Tibial nerve (tissue), 4 donors: ENCODE data around the gene OGFOD3. TPM values are rescaled to one million over a fixed set of nuclear protein-coding genes. Genes with fewer than 3 reads are reported as not detected.

Source experiments
- DNase-seq, 2 donors: peaks; one replicate each; pipeline ENCODE4 v3.0.0-alpha.2; 2019; ENCODE audit warnings: low spot score in 2 of 2
- H3K27ac ChIP-seq, 4 donors: fragments of 200-600 bp; sonication (generic) in 3 of 4; one replicate each; pipeline ENCODE4 v1.5.1; 2017 to 2019; ENCODE audit warnings: mild to moderate bottlenecking in 1 of 4
- H3K27me3 ChIP-seq, 2 donors: fragments of 200-600 bp; sonication (generic) in 1 of 2; one replicate each; pipeline versions ENCODE4 v1.5.1 to v1.6.0; 2017 to 2019
- H3K36me3 ChIP-seq, 3 donors: fragments of 200-600 bp; sonication (generic); one replicate each; pipeline ENCODE4 v1.5.1; 2018 to 2019
- H3K4me1 ChIP-seq, 4 donors: fragments of 200-600 bp; sonication (generic) in 3 of 4; one replicate each; pipeline ENCODE4 v1.5.1; 2017 to 2019
- H3K4me3 ChIP-seq, 4 donors: fragments of 200-600 bp; sonication (generic) in 3 of 4; one replicate each; pipeline ENCODE4 v1.5.1; 2017 to 2019; ENCODE audit warnings: mild to moderate bottlenecking in 1 of 4, moderate library complexity in 1 of 4
- H3K9me3 ChIP-seq, 4 donors: fragments of 200-600 bp; sonication (generic) in 3 of 4; one replicate each; pipeline ENCODE4 v1.5.1; 2017 to 2019
- CTCF ChIP-seq, 5 experiments: fragments of 200-600 bp in 3 of 5; fragments of 450-650 bp in 2 of 5; sonication (generic) in 3 of 5; IDR thresholded peaks; one replicate each; pipeline ENCODE4 v1.5.1; 2016 to 2019; ENCODE audit warnings: antibody characterized with exemption in 5 of 5, mild to moderate bottlenecking in 3 of 5, moderate library complexity in 2 of 5
- EP300 ChIP-seq, 2 donors: sonication (generic); formaldehyde crosslinking; IDR thresholded peaks; one replicate each; pipeline ENCODE4 v1.6.1; 2017; ENCODE audit warnings: antibody characterized with exemption in 2 of 2, mild to moderate bottlenecking in 1 of 2
- POLR2A ChIP-seq, 2 donors: fragments of 450-650 bp; IDR thresholded peaks; one replicate each; pipeline ENCODE4 v1.6.1; 2017; ENCODE audit warnings: antibody characterized with exemption in 2 of 2, mild to moderate bottlenecking in 2 of 2, moderate library complexity in 2 of 2
- WGBS, 2 donors: methylation state at CpG; one replicate each; pipeline ENCODE4 v1.1.5; 2018; 5-methylcytosine and 5-hydroxymethylcytosine counted together
- total RNA-seq, 4 donors: library from RNA; depleted of rRNA; stranded (reverse); fragments of >200 nt; gene quantifications; one replicate each; pipeline ENCODE4 v1.1.0, GENCODE V29; 2016

The OGFOD3 gene
- total RNA-seq, 4 donors from 2014 or later = 23.7 to 51.6 (median 40.7) TPM

DNA sequence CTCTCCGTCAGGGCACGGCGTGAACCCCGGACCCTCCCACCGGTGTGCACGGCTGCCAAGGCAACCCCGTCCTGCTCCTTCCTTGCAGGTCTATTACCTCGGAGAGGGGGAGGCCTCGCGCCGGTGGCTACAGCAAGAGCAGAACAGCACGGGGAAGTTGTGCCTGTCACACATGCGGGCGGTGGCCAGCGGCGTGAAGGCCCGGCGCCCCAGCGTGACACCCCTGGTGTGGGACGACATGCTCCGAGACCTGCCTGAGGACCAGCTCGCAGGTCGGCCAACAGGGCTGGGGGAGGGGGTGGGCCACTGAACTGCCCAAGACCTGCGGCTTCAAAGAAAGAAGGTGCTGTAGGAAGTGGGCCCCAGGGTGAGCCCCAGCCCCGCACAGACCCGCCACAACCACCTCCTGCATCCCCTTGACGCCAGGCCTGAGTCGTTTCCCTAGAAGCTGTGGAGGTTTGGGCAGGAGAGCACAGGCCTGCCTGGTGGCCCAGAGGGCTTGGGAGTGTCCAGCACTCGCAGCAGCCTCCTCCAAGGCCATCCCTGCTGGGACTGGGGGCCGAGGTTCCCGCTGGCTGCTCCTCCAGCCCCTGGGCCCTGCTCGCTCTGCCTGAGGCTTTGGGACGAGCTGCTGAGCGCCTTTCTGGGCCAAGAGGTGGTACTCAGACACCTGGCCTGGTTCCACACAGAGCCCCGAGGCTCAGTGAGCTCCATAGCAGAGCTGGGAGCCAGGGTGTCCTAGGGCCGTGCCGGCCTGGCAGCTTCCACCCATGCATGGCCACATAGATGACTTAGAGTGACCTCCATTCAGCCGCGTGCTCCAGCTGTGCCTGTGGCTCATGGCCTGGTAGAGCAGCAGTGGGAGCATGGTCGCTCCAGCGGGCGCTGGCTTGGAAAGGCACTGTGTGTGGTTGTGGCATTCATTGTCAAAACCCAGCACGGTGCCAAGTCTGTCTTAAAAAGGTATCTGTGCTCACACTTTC lies 17.5 kb upstream of the OGFOD3 start:
- Histone ChIP-seq H3K36me3 (peaks cover 0 to 88% (median 10%) of the 10 kb centered on the region in 3 donors), H3K27me3 (no peaks in the 10 kb centered on the region), H3K27ac (no peak overlapping the region), H3K9me3 (no peaks in the 10 kb centered on the region), H3K4me1 (peaks cover 0 to 6% (median 3%) of the 10 kb centered on the region in 4 donors), H3K4me3 (no peak overlapping the region)
- WGBS, 2 donors = 87% methylated on average over 17 to 32 of the region's 43 CpGs
- DNase-seq = no peak
- TF ChIP-seq POLR2A (IDR thresholded peaks at IDR 0.05) = no peak

DNA sequence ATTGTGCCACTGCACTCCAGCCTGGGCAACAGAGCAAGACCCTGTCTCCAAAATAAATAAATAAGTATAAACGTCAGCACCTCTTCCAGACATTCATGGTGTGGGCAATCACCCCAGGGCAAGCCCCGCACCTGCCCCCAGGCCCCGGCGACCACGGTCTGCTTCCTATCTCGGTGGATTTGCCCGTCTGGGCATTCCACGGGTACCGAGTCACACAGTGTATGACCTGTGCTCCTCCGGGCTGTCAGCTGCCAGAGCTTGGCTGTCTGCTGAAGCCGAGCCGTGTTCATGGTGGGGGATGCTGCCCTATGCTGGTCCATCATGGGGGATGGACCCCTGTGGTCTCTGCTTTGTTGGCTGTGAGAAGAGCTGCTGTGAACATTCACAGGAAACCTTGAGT lies 16.7 kb upstream of the OGFOD3 start:
- Histone ChIP-seq H3K27ac (no peak overlapping the region), H3K4me1 (peaks cover 0 to 4% (median 0%) of the 10 kb centered on the region in 4 donors), H3K27me3 (no peaks in the 10 kb centered on the region), H3K4me3 (no peak overlapping the region), H3K36me3 (peaks cover 0 to 86% (median 10%) of the 10 kb centered on the region in 3 donors), H3K9me3 (no peaks in the 10 kb centered on the region)
- TF ChIP-seq POLR2A (IDR thresholded peaks at IDR 0.05) = no peak
- TF ChIP-seq CTCF (IDR thresholded peaks at IDR 0.05) = no peak
- no peak for TF ChIP-seq EP300 (IDR thresholded peaks at IDR 0.05)
- no peak for DNase-seq
- WGBS, 2 donors = 84% methylated on average over 11 to 12 of the region's 12 CpGs

DNA sequence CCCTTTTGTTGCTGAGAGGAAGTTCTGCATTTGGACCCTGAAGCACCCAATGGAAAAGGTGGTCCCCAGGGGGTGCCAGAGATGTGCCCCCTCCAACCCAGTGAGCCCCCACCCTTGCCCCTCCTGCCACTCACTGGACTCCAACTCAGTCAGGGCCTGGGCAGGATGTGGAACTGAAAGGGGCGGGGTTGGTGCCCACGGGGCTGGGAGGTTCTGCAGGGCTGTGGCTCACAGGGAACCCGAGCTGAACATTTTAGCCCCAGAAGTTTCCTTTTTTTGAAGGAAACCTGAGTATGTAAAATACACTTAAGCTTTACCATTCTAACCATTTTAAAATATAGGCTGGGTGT lies 15.8 kb upstream of the OGFOD3 start:
- no peaks in the 10 kb centered on the region for H3K4me1 ChIP-seq
- DNase-seq = no peak
- H3K36me3 ChIP-seq = peaks cover 0 to 86% (median 10%) of the 10 kb centered on the region in 3 donors
- no peak overlapping the region for H3K27ac ChIP-seq
- no peak for TF ChIP-seq POLR2A (IDR thresholded peaks at IDR 0.05)
- TF ChIP-seq CTCF (IDR thresholded peaks at IDR 0.05) = no peak
- no peak for TF ChIP-seq EP300 (IDR thresholded peaks at IDR 0.05)
- H3K27me3 ChIP-seq = no peaks in the 10 kb centered on the region
- no peaks in the 10 kb centered on the region for H3K9me3 ChIP-seq
- no peak overlapping the region for H3K4me3 ChIP-seq
- 62 to 63% methylated on average over 3 of the region's 3 CpGs for WGBS, 2 donors

DNA sequence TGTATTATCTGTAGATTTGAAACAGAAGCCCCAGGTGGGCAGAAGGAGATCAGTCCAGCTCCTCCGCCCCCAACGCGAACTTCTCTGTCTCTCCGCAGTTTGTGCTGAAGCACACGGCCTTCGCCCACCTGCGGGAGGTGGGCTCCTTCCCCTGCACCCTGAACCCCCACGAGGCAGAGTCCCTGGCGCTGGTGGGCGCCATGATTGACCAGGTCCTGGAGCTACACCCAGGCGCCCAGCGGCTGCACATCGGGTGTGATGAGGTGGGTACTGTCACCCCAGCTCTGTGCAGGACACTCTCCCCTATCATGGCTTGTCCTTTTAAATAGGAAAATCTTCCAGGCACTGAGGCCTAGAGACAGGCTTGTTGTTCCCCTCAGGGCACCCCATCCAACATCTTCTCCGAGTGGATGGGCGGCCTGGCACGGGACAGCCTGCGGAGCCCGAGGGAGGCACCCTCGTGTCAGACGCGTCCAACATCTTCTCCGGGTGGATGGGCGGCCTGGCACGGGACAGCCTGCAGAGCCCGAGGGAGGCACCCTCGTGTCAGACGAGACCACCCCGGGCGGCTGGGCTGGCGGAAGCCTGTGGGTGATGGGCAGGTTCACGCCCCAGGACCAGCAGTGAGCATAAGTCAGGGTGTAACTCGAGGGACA lies 15.3 kb upstream of the OGFOD3 start:
- no peak overlapping the region for H3K27ac ChIP-seq
- H3K4me3 ChIP-seq = no peak overlapping the region
- DNase-seq = no peak
- no peaks in the 10 kb centered on the region for H3K9me3 ChIP-seq
- H3K27me3 ChIP-seq = no peaks in the 10 kb centered on the region
- no peaks in the 10 kb centered on the region for H3K4me1 ChIP-seq
- 87 to 96% methylated on average over 18 to 23 of the region's 32 CpGs for WGBS, 2 donors
- TF ChIP-seq CTCF (IDR thresholded peaks at IDR 0.05) = no peak
- no peak for TF ChIP-seq EP300 (IDR thresholded peaks at IDR 0.05)
- no peak for TF ChIP-seq POLR2A (IDR thresholded peaks at IDR 0.05)
- peaks cover 0 to 86% (median 10%) of the 10 kb centered on the region in 3 donors for H3K36me3 ChIP-seq

DNA sequence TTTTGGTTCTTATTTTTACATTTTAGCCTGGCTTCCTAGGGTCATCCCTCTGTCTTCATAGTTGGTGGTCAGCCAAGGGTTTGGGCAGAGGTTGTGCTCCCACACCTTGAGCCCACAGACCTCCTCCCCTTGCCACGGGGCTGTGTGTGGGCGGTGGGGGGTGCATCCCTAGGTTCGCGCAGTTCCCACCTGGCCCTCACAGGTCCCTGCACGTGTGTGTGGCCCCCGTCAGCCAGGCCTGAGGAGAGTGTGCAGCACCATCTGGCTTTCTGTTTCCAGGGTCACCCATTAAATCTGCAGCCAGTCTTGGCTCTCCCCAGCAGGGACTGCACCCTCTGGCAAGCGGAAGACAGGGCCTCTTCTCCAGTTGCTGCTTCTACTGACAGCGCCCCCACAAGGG lies 13.6 kb upstream of the OGFOD3 start:
- peaks cover 0 to 78% (median 10%) of the 10 kb centered on the region in 3 donors for H3K36me3 ChIP-seq

More for the DNA sequence above, 13.6 kb upstream of the OGFOD3 start:
- Histone ChIP-seq H3K4me3 (no peak overlapping the region), H3K27ac (no peak overlapping the region), H3K4me1 (no peaks in the 10 kb centered on the region), H3K9me3 (no peaks in the 10 kb centered on the region), H3K27me3 (no peaks in the 10 kb centered on the region)
- TF ChIP-seq CTCF (IDR thresholded peaks at IDR 0.05) (no peak), POLR2A (IDR thresholded peaks at IDR 0.05) (no peak)
- 63 to 76% methylated on average over 2 to 8 of the region's 8 CpGs for WGBS, 2 donors
- DNase-seq = no peak
